Measurements from ENCODE around the gene KRT82.

Gene KRT82

GRCh38 chr12:52360663-52361271, 45.4 kb downstream of the KRT82 start:
- Histone ChIP-seq H3K36me3 (ENCODE audit: control insufficient read depth, insufficient read depth, low read length) (no peaks in the 10 kb centered on the region), H3K27me3 (replicated peaks; ENCODE audit: control insufficient read depth, insufficient read depth, low read length) (no peaks in the 10 kb centered on the region; the same call in none of the 2 replicates), H3K4me3 (replicated peaks; ENCODE audit: low read depth, low read length) (no peak overlapping the region)
- DNase-seq (ENCODE audit: extremely low read depth, insufficient read length), result no peak
- TF ChIP-seq CTCF (IDR thresholded peaks at IDR 0.05; ENCODE audit: insufficient read depth, low read length, poor library complexity, severe bottlenecking), result no peak

GRCh38 chr12:52360106-52360662, 46.0 kb downstream of the KRT82 start:
- Histone ChIP-seq H3K36me3 (ENCODE audit: control insufficient read depth, insufficient read depth, low read length) (no peaks in the 10 kb centered on the region), H3K27me3 (replicated peaks; ENCODE audit: control insufficient read depth, insufficient read depth, low read length) (no peaks in the 10 kb centered on the region; the same call in 1 of the 2 replicates), H3K4me3 (replicated peaks; ENCODE audit: low read depth, low read length) (no peak overlapping the region)
- no peak for DNase-seq (ENCODE audit: extremely low read depth, insufficient read length)
- TF ChIP-seq CTCF (IDR thresholded peaks at IDR 0.05; ENCODE audit: insufficient read depth, low read length, poor library complexity, severe bottlenecking), result no peak

GRCh38 chr12:52359621-52360061, 46.5 kb downstream of the KRT82 start:
- no peak for TF ChIP-seq CTCF (IDR thresholded peaks at IDR 0.05; ENCODE audit: insufficient read depth, low read length, poor library complexity, severe bottlenecking)
- no peak for DNase-seq (ENCODE audit: extremely low read depth, insufficient read length)
- no peaks in the 10 kb centered on the region for H3K36me3 ChIP-seq (ENCODE audit: control insufficient read depth, insufficient read depth, low read length)
- no peak overlapping the region for H3K4me3 ChIP-seq (replicated peaks; ENCODE audit: low read depth, low read length)
- H3K27me3 ChIP-seq (replicated peaks; ENCODE audit: control insufficient read depth, insufficient read depth, low read length), result no peaks in the 10 kb centered on the region; the same call in 1 of the 2 replicates

- DNase-seq (ENCODE audit: extremely low read depth, insufficient read length), result peak; percentile 39
- H3K36me3 ChIP-seq (ENCODE audit: control insufficient read depth, insufficient read depth, low read length), result no peaks in the 10 kb centered on the region
- no peak overlapping the region for H3K4me3 ChIP-seq (replicated peaks; ENCODE audit: low read depth, low read length)
- TF ChIP-seq CTCF (IDR thresholded peaks at IDR 0.05; ENCODE audit: insufficient read depth, low read length, poor library complexity, severe bottlenecking), result peak; percentile 46
- no peaks in the 10 kb centered on the region; the same call in none of the 2 replicates for H3K27me3 ChIP-seq (replicated peaks; ENCODE audit: control insufficient read depth, insufficient read depth, low read length)
Measured at GRCh38 chr12:52358575-52359350, 47.4 kb downstream of the KRT82 start.

- no peaks in the 10 kb centered on the region; the same call in none of the 2 replicates for H3K27me3 ChIP-seq (replicated peaks; ENCODE audit: control insufficient read depth, insufficient read depth, low read length)
- H3K4me3 ChIP-seq (replicated peaks; ENCODE audit: low read depth, low read length), result no peak overlapping the region
- TF ChIP-seq CTCF (IDR thresholded peaks at IDR 0.05; ENCODE audit: insufficient read depth, low read length, poor library complexity, severe bottlenecking), result no peak
- DNase-seq (ENCODE audit: extremely low read depth, insufficient read length), result no peak
- H3K36me3 ChIP-seq (ENCODE audit: control insufficient read depth, insufficient read depth, low read length), result no peaks in the 10 kb centered on the region
Measured at GRCh38 chr12:52356762-52357580, 49.2 kb downstream of the KRT82 start.
